ENCODE data around the gene CCL19. TPM values are rescaled to one million over a fixed set of nuclear protein-coding genes. Genes with fewer than 3 reads are reported as not detected.

Gene CCL19
- total RNA-seq, 1 experiment from 2014 or later, result not detected

- TF ChIP-seq ZNF425 (CRISPR knock-in tag; conservative IDR thresholded peaks at IDR 0.05), result no peak
- TF ChIP-seq HMGA2 (CRISPR knock-in tag; IDR thresholded peaks at IDR 0.05), result no peak
- TF ChIP-seq NFATC4 (CRISPR knock-in tag; IDR thresholded peaks at IDR 0.05), result no peak
- TF ChIP-seq FOXP4 (CRISPR knock-in tag; IDR thresholded peaks at IDR 0.05), result no peak
- peak; percentile 65 for TF ChIP-seq MAX (CRISPR knock-in tag; IDR thresholded peaks at IDR 0.05)
- TF ChIP-seq HMGXB4 (CRISPR knock-in tag; IDR thresholded peaks at IDR 0.05), result peak; percentile 95
- TF ChIP-seq FOXK1 (CRISPR knock-in tag; IDR thresholded peaks at IDR 0.05), result peak; percentile 39; the same call in 1 of the 2 replicates
- TF ChIP-seq MYBL2 (CRISPR knock-in tag; IDR thresholded peaks at IDR 0.05), result no peak
- no peak for TF ChIP-seq ETV6 (CRISPR knock-in tag; IDR thresholded peaks at IDR 0.05)
- TF ChIP-seq ZBTB21 (CRISPR knock-in tag; IDR thresholded peaks at IDR 0.05; ENCODE audit: borderline replicate concordance), result 0 out of 2 replicates have a peak, but pooled peaks have one; percentile 18
- TF ChIP-seq IRF2 (CRISPR knock-in tag; IDR thresholded peaks at IDR 0.05; ENCODE audit: borderline replicate concordance, low read depth), result no peak
- TF ChIP-seq JAZF1 (CRISPR knock-in tag; IDR thresholded peaks at IDR 0.05), result no peak
- no peak for TF ChIP-seq CDX4 (CRISPR knock-in tag; IDR thresholded peaks at IDR 0.05; ENCODE audit: borderline replicate concordance)
Measured at GRCh38 chr9:34701023-34701768, 10.1 kb upstream of the CCL19 start (continued).

GRCh38 chr9:34694811-34695210 is 3.7 kb upstream of the CCL19 start:
- no peak overlapping the region for H3K4me3 Mint-ChIP-seq
- TF ChIP-seq NR3C1 (CRISPR knock-in tag; conservative IDR thresholded peaks at IDR 0.05; ENCODE audit: low read depth), result no peak
- TF ChIP-seq EMX1 (CRISPR knock-in tag; IDR thresholded peaks at IDR 0.05), result no peak
- TF ChIP-seq RELA (CRISPR knock-in tag; IDR thresholded peaks at IDR 0.05; ENCODE audit: borderline replicate concordance), result no peak
- TF ChIP-seq SP1 (CRISPR knock-in tag; conservative IDR thresholded peaks at IDR 0.05), result no peak
- no peak for TF ChIP-seq FOXK1 (CRISPR knock-in tag; IDR thresholded peaks at IDR 0.05)
- ATAC-seq, result no peak
- H3K27ac Mint-ChIP-seq, result no peak overlapping the region
- ChIA-PET CTCF (interaction anchor here (0.8 kb wide), 1 partner anchor 18 kb away, joined by 3 read pairs; no protein-coding TSS in a partner anchor), POLR2A (no interaction called here)
- H3K4me1 Mint-ChIP-seq, result 0 out of 2 replicates have a peak, but pooled peaks cover 4% of the 10 kb centered on the region
- H3K9me3 Mint-ChIP-seq, result no peaks in the 10 kb centered on the region
- no peaks in the 10 kb centered on the region for H3K36me3 Mint-ChIP-seq
- peaks cover 29% of the 10 kb centered on the region for H3K27me3 Mint-ChIP-seq (ENCODE audit: low read depth)
- DNase-seq (ENCODE audit: low spot score), result no peak

Measured in WTC11 (cell line).